HepG2 (cell line): ENCODE results near the gene ADGRG1. TPM values are rescaled to one million over a fixed set of nuclear protein-coding genes. Genes with fewer than 3 reads are reported as not detected.

ENCODE experiments used
- ASH2L ChIP-seq: fragments of 300-600, 200-600 bp; sonication (generic); IDR thresholded peaks from 2 replicates; pipeline ENCODE4 v1.7.0; 2017; ENCODE audit warnings: low read depth, mild to moderate bottlenecking, moderate library complexity, mixed read lengths, low read length; ENCODE audit not compliant: insufficient read length
- HOXA3 ChIP-seq: sonication (generic); formaldehyde crosslinking; IDR thresholded peaks from 2 replicates; pipeline ENCODE4 v1.5.0; 2020; ENCODE audit warnings: missing genetic modification reagents
- IKZF4 ChIP-seq: sonication (generic); formaldehyde crosslinking; IDR thresholded peaks from 2 replicates; pipeline ENCODE4 v1.5.1; 2020; ENCODE audit warnings: borderline replicate concordance, mild to moderate bottlenecking, low read depth, missing genetic modification reagents; ENCODE audit errors: not compliant biosample characterization
- KDM2A ChIP-seq: sonication (generic); formaldehyde crosslinking; IDR thresholded peaks from 2 replicates; pipeline ENCODE4 v1.4.0; 2020; ENCODE audit warnings: low read depth, missing genetic modification reagents, borderline replicate concordance
- PHF20 ChIP-seq: sonication (generic); formaldehyde crosslinking; IDR thresholded peaks from 2 replicates; pipeline ENCODE4 v1.5.0; 2020; ENCODE audit warnings: mild to moderate bottlenecking, missing genetic modification reagents
- RFXAP ChIP-seq: sonication (generic); formaldehyde crosslinking; IDR thresholded peaks from 2 replicates; pipeline ENCODE4 v1.4.0; 2020; ENCODE audit warnings: missing genetic modification reagents, borderline replicate concordance
- STAG1 ChIP-seq: sonication (generic); formaldehyde crosslinking; IDR thresholded peaks from 2 replicates; pipeline ENCODE4 v1.4.0; 2020; ENCODE audit warnings: missing genetic modification reagents
- THAP11 ChIP-seq: IDR thresholded peaks from 2 replicates; pipeline ENCODE4 v1.6.1; 2016; ENCODE audit warnings: missing biosample characterization, missing genetic modification reagents
- ZNF263 ChIP-seq: sonication (generic); formaldehyde crosslinking; IDR thresholded peaks from 2 replicates; pipeline ENCODE4 v1.4.0; 2020; ENCODE audit warnings: missing genetic modification reagents
- ZNF331 ChIP-seq: sonication (generic); formaldehyde crosslinking; IDR thresholded peaks from 2 replicates; pipeline ENCODE4 v1.4.0; 2020; ENCODE audit warnings: missing genetic modification reagents
- ZNF510 ChIP-seq: sonication (generic); formaldehyde crosslinking; IDR thresholded peaks from 2 replicates; pipeline ENCODE4 v1.4.0; 2020; ENCODE audit warnings: low read depth, mild to moderate bottlenecking, missing genetic modification reagents
- ZNF629 ChIP-seq: sonication (generic); formaldehyde crosslinking; conservative IDR thresholded peaks from 2 replicates; pipeline ENCODE4 v1.5.0; 2020; ENCODE audit warnings: missing genetic modification reagents
- ZNF670 ChIP-seq: sonication (generic); formaldehyde crosslinking; IDR thresholded peaks from 2 replicates; pipeline ENCODE4 v1.8.0; 2022; ENCODE audit warnings: mild to moderate bottlenecking, missing genetic modification reagents, borderline replicate concordance
- ZNF883 ChIP-seq: sonication (generic); formaldehyde crosslinking; IDR thresholded peaks from 2 replicates; pipeline ENCODE4 v1.5.1; 2020; ENCODE audit warnings: mild to moderate bottlenecking, missing genetic modification reagents; ENCODE audit errors: not compliant biosample characterization
- polyA plus RNA-seq, 8 experiments: library from polyadenylated mRNA; depleted of rRNA in 3 of 8; stranded (reverse) in 7 of 8; unstranded in 1 of 8; fragments of >200 nt; fragmentation: Illumina TruSeq in 4 of 8; extraction: Trizol in 4 of 8; gene quantifications; 2 replicates each; pipeline versions ENCODE4 v1.2.1 to v1.2.3, GENCODE V29; 2011 to 2016; ENCODE audit warnings: low read depth in 4 of 8, missing spikeins in 1 of 8, mixed read lengths in 1 of 8; ENCODE audit not compliant: insufficient read depth in 1 of 8
- total RNA-seq, 5 experiments: library from RNA; depleted of rRNA; stranded (reverse); fragments of >200 nt; fragmentation: Illumina TruSeq; extraction: Trizol; gene quantifications; 2 replicates each; pipeline ENCODE4 v1.2.3, GENCODE V29; 2016; ENCODE audit warnings: low read depth in 1 of 5
- TF ChIP-seq, protein P1 (sequence below): sonication (generic); formaldehyde crosslinking; IDR thresholded peaks from 2 replicates; pipeline ENCODE4 v1.4.0; 2020; ENCODE audit warnings: missing genetic modification reagents
- TF ChIP-seq, protein P2 (sequence below): sonication (generic); formaldehyde crosslinking; IDR thresholded peaks from 2 replicates; pipeline ENCODE4 v1.8.1; 2023; ENCODE audit warnings: missing genetic modification reagents, inconsistent platforms, borderline replicate concordance
- TF ChIP-seq, protein P3 (sequence below): sonication (generic); formaldehyde crosslinking; IDR thresholded peaks from 2 replicates; pipeline ENCODE4 v1.9.0; 2022; ENCODE audit warnings: low read depth, missing genetic modification reagents
- TF ChIP-seq, protein P4 (sequence below): sonication (generic); formaldehyde crosslinking; IDR thresholded peaks from 2 replicates; pipeline ENCODE4 v1.5.0; 2020; ENCODE audit warnings: mild to moderate bottlenecking, missing genetic modification reagents, borderline replicate concordance
- TF ChIP-seq, protein P5 (sequence below): sonication (generic); IDR thresholded peaks from 2 replicates; pipeline ENCODE4 v1.6.1; 2016; ENCODE audit warnings: low read depth, borderline replicate concordance

The ADGRG1 gene
- total and polyA plus RNA-seq, 2 of the 13 experiments (the other 11 are each of a cell fraction or from before 2014, with no cell fraction given) = 2.7 to 5.9 TPM

DNA sequence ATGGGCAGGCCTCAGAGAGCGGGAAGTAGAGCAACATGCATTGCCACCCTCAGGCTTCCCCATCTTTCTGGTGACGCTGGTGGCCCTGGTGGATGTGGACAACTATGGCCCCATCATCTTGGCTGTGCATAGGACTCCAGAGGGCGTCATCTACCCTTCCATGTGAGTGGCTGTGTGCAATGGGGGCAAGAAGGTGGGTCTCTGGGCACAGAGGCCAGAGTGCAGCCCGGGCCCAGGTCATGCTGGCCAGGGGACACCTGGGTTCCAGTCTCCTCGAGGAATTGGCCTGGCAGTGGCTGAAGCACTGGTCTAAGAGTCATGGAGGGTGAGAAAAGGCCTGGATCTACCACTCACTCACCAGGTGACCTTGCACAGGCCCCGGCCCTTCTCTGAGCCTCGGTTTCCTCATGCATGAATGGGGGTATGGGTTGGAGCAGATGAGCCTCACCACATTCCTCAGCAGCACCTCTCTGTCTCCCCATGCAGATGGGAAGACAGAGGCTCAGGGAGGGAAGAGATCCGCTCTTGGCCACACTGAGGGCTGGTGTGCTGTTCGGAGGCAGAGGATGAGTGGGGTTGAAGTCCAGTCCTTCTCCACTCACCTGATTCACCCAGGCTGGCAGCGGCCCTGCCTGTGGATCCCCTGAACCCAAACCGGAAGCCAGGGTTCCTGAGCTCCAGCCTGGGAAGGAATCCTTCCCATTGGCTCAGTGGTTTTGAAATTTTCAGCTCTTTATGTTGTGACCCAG is 32.5 kb downstream of the ADGRG1 start (continued):
- TF ChIP-seq, protein P1, sequence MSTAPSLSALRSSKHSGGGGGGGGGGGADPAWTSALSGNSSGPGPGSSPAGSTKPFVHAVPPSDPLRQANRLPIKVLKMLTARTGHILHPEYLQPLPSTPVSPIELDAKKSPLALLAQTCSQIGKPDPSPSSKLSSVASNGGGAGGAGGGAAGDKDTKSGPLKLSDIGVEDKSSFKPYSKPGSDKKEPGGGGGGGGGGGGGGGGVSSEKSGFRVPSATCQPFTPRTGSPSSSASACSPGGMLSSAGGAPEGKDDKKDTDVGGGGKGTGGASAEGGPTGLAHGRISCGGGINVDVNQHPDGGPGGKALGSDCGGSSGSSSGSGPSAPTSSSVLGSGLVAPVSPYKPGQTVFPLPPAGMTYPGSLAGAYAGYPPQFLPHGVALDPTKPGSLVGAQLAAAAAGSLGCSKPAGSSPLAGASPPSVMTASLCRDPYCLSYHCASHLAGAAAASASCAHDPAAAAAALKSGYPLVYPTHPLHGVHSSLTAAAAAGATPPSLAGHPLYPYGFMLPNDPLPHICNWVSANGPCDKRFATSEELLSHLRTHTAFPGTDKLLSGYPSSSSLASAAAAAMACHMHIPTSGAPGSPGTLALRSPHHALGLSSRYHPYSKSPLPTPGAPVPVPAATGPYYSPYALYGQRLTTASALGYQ (CRISPR knock-in tag) = no peak
- TF ChIP-seq ZNF331 (CRISPR knock-in tag) = no peak
- TF ChIP-seq ZNF670 (CRISPR knock-in tag) = 0 out of 2 replicates have a peak, but pooled peaks have one; percentile 41
- TF ChIP-seq, protein P2, sequence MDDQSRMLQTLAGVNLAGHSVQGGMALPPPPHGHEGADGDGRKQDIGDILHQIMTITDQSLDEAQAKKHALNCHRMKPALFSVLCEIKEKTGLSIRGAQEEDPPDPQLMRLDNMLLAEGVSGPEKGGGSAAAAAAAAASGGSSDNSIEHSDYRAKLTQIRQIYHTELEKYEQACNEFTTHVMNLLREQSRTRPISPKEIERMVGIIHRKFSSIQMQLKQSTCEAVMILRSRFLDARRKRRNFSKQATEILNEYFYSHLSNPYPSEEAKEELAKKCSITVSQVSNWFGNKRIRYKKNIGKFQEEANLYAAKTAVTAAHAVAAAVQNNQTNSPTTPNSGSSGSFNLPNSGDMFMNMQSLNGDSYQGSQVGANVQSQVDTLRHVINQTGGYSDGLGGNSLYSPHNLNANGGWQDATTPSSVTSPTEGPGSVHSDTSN (CRISPR knock-in tag) = no peak
- TF ChIP-seq THAP11 (CRISPR knock-in tag) = peak; percentile 69
- TF ChIP-seq KDM2A (CRISPR knock-in tag) = 0 out of 2 replicates have a peak, but pooled peaks have one; percentile 11
- peak; percentile 34 for TF ChIP-seq ZNF883 (CRISPR knock-in tag)
- TF ChIP-seq IKZF4 = peak; percentile 62
- TF ChIP-seq ZNF629 (CRISPR knock-in tag) = peak; percentile 51
- TF ChIP-seq, protein P3, sequence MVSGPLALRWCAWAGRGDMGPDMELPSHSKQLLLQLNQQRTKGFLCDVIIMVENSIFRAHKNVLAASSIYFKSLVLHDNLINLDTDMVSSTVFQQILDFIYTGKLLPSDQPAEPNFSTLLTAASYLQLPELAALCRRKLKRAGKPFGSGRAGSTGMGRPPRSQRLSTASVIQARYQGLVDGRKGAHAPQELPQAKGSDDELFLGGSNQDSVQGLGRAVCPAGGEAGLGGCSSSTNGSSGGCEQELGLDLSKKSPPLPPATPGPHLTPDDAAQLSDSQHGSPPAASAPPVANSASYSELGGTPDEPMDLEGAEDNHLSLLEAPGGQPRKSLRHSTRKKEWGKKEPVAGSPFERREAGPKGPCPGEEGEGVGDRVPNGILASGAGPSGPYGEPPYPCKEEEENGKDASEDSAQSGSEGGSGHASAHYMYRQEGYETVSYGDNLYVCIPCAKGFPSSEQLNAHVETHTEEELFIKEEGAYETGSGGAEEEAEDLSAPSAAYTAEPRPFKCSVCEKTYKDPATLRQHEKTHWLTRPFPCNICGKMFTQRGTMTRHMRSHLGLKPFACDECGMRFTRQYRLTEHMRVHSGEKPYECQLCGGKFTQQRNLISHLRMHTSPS (CRISPR knock-in tag) = peak; percentile 65; the same call in 1 of the 2 replicates
- 0 out of 2 replicates have a peak, but pooled peaks have one; percentile 19 for TF ChIP-seq ZNF510 (CRISPR knock-in tag)
- TF ChIP-seq HOXA3 = peak; percentile 41; the same call in 1 of the 2 replicates
- no peak for TF ChIP-seq RFXAP (CRISPR knock-in tag)
- 0 out of 2 replicates have a peak, but pooled peaks have one; percentile 15 for TF ChIP-seq ZNF263 (CRISPR knock-in tag)
- TF ChIP-seq, protein P4, sequence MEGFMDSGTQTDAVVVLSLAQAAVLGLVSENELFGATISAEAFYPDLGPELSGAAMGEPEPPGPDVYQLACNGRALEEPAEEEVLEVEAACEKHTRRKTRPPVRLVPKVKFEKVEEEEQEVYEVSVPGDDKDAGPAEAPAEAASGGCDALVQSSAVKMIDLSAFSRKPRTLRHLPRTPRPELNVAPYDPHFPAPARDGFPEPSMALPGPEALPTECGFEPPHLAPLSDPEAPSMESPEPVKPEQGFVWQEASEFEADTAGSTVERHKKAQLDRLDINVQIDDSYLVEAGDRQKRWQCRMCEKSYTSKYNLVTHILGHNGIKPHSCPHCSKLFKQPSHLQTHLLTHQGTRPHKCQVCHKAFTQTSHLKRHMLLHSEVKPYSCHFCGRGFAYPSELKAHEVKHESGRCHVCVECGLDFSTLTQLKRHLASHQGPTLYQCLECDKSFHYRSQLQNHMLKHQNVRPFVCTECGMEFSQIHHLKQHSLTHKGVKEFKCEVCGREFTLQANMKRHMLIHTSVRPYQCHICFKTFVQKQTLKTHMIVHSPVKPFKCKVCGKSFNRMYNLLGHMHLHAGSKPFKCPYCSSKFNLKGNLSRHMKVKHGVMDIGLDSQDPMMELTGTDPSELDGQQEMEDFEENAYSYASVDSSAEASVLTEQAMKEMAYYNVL (CRISPR knock-in tag) = peak; percentile 85; the same call in 1 of the 2 replicates
- TF ChIP-seq ASH2L = peak; percentile 50
- peak; percentile 71 for TF ChIP-seq PHF20
- TF ChIP-seq, protein P5, sequence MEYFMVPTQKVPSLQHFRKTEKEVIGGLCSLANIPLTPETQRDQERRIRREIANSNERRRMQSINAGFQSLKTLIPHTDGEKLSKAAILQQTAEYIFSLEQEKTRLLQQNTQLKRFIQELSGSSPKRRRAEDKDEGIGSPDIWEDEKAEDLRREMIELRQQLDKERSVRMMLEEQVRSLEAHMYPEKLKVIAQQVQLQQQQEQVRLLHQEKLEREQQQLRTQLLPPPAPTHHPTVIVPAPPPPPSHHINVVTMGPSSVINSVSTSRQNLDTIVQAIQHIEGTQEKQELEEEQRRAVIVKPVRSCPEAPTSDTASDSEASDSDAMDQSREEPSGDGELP = peak; percentile 88; the same call in 1 of the 2 replicates
- TF ChIP-seq STAG1 (CRISPR knock-in tag) = peak; percentile 91
